Neural cell (in vitro differentiated cells): Measurements from ENCODE around the gene BCO2.

Source experiments
- POLR2AphosphoS5 ChIP-seq: IDR thresholded peaks from 2 replicates; pipeline ENCODE4 v1.6.1; 2012
- RAD21 ChIP-seq: fragments of 450-650 bp; conservative IDR thresholded peaks from 2 replicates; pipeline ENCODE4 v1.6.1; 2014; ENCODE audit warnings: antibody characterized with exemption, mild to moderate bottlenecking, moderate library complexity
- TF ChIP-seq, protein P1 (sequence below): fragments of 450-650 bp; IDR thresholded peaks from 2 replicates; pipeline ENCODE4 v1.5.1; 2014; ENCODE audit warnings: antibody characterized with exemption, mild to moderate bottlenecking, moderate library complexity; ENCODE audit not compliant: poor library complexity, severe bottlenecking

DNA sequence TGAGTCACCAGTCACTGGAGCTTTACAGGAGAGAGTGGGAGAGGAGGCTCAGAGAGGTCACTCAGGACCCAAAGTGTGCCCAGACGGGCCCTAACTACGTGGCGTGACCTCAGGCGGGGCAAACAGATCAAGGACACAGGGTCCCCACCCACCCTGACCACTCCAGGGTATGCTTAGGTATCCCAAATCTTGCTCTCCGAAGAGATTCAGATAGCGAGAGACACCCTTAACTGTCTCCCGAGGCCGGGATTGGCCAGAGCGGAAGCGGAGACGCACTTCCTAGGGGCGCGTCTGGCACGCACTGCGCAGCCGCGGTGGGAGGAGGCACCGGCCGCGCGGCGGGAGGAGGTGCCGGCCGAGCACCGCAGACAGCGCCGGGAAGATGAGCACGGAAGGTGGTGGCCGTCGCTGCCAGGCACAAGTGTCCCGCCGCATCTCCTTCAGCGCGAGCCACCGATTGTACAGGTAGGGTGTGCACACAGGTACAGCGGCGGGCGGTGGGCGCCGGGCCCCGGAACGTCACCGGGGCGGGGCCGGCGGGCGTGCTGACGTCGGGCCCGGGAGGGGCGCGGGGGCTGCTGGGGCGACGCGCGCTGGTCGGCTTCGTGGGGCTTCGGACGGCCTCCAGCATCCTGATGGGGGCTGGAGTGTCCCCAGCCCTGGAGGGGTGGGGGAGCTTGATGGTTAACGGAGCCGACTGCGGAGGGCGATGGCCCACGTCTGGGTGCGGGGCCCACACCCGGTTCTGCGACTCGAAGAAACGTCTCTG lies 50.9 kb downstream of the BCO2 start, which contains the start of gene PTS:
- peak; percentile 23 for TF ChIP-seq RAD21
- TF ChIP-seq, protein P1, sequence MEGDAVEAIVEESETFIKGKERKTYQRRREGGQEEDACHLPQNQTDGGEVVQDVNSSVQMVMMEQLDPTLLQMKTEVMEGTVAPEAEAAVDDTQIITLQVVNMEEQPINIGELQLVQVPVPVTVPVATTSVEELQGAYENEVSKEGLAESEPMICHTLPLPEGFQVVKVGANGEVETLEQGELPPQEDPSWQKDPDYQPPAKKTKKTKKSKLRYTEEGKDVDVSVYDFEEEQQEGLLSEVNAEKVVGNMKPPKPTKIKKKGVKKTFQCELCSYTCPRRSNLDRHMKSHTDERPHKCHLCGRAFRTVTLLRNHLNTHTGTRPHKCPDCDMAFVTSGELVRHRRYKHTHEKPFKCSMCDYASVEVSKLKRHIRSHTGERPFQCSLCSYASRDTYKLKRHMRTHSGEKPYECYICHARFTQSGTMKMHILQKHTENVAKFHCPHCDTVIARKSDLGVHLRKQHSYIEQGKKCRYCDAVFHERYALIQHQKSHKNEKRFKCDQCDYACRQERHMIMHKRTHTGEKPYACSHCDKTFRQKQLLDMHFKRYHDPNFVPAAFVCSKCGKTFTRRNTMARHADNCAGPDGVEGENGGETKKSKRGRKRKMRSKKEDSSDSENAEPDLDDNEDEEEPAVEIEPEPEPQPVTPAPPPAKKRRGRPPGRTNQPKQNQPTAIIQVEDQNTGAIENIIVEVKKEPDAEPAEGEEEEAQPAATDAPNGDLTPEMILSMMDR, result peak; percentile 6
- peak; percentile 98 for TF ChIP-seq POLR2AphosphoS5
